ENCODE results near the gene ANKRD28. TPM values are rescaled to one million over a fixed set of nuclear protein-coding genes. Genes with fewer than 3 reads are reported as not detected.

Gene ANKRD28
- total RNA-seq, 1 donor from 2014 or later, result 50.3 TPM

DNA sequence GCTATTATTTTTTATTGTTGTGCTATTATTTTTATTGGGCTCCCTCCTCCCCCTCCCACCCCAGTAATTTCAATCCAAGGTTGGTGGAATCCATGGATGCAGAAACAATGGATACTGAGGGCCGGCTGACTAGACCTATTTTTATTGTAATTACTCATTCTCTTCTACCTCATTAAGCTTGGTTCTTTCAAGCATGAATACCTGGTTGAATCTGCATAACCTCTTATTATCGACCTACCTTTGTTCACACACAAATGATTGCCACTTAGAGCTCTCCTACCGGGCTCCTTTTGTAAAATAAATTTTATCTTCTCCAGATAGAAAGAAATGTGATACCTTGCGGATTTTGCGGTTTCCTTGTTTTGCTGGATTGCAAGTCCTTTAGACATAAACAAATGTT is 164.6 kb downstream of the ANKRD28 start:
- intact Hi-C loops (cut with DNase I), result no loop called here
- peaks cover 44% of the 10 kb centered on the region for H3K4me1 ChIP-seq

GRCh38 chr3:15632212-15632580 is 165.6 kb downstream of the ANKRD28 start:
- ATAC-seq, result no peak
- Histone ChIP-seq H3K36me3 (no peaks in the 10 kb centered on the region), H3K4me1 (peaks cover 39% of the 10 kb centered on the region), H3K27ac (no peak overlapping the region), H3K9me3 (no peaks in the 10 kb centered on the region), H3K27me3 (no peaks in the 10 kb centered on the region), H3K4me3 (no peak overlapping the region)
- no peak for TF ChIP-seq CTCF (IDR thresholded peaks at IDR 0.05)
- DNase-seq, result no peak
- intact Hi-C loops (cut with DNase I), result no loop called here

More for the DNA sequence above, 164.6 kb downstream of the ANKRD28 start:
- H3K9me3 ChIP-seq, result no peaks in the 10 kb centered on the region
- ATAC-seq, result no peak
- no peaks in the 10 kb centered on the region for H3K36me3 ChIP-seq
- H3K27me3 ChIP-seq, result no peaks in the 10 kb centered on the region
- no peak overlapping the region for H3K27ac ChIP-seq
- DNase-seq, result no peak
- no peak overlapping the region for H3K4me3 ChIP-seq
- no peak for TF ChIP-seq CTCF (IDR thresholded peaks at IDR 0.05)

DNA sequence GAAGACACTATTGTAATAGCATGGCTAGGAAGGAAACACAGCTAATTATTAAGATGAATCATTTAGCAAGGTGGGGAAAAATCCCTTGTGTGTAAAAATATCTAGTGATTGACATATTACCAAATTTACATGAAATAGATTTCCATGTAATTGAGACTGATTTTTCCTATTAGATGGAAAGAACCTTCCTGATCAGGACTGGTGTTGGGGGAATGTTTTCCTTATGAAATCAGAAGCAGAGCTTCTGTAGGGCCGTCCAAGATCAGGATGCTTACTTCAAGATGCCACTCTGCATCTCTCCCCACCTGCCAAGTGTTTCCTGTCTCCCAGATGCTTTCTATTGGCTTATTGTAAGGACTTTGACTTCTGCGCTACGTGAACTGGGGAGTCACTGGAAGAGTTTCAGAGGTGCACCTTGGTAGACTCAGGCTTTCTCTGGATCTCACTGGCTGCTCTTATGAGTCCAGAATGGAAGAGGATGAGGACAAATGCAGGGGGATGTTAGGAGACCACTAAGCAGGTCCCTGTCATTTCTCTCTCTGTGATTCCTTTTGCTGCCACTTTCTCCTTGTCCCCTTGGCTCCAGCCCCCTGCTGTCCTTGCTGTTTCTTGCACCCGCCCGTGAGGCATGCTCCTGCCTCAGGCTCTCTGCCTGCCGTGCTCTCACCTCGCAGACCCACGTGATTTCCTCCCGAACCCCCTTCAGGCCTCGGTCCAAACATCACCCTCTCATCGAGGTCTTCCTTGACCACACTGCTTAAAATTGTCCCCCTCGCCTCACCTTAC is 166.2 kb downstream of the ANKRD28 start:
- Histone ChIP-seq H3K27me3 (no peaks in the 10 kb centered on the region), H3K4me3 (no peak overlapping the region), H3K9me3 (no peaks in the 10 kb centered on the region), H3K36me3 (no peaks in the 10 kb centered on the region), H3K4me1 (peaks cover 33% of the 10 kb centered on the region), H3K27ac (no peak overlapping the region)
- ATAC-seq (no peak), DNase-seq (no peak)
- no peak for TF ChIP-seq CTCF (IDR thresholded peaks at IDR 0.05)
- intact Hi-C loops (cut with DNase I), result no loop called here

GRCh38 chr3:15630646-15631350 is 167.0 kb downstream of the ANKRD28 start:
- H3K4me3 ChIP-seq, result peak overlapping the region; percentile 43
- no peaks in the 10 kb centered on the region for H3K9me3 ChIP-seq
- H3K4me1 ChIP-seq, result peaks cover 27% of the 10 kb centered on the region
- H3K36me3 ChIP-seq, result no peaks in the 10 kb centered on the region
- no peaks in the 10 kb centered on the region for H3K27me3 ChIP-seq
- TF ChIP-seq CTCF (IDR thresholded peaks at IDR 0.05), result no peak
- ATAC-seq, result peak; percentile 19
- peak overlapping the region; percentile 33 for H3K27ac ChIP-seq
- intact Hi-C loops (cut with DNase I), result no loop called here
- no peak for DNase-seq

DNA sequence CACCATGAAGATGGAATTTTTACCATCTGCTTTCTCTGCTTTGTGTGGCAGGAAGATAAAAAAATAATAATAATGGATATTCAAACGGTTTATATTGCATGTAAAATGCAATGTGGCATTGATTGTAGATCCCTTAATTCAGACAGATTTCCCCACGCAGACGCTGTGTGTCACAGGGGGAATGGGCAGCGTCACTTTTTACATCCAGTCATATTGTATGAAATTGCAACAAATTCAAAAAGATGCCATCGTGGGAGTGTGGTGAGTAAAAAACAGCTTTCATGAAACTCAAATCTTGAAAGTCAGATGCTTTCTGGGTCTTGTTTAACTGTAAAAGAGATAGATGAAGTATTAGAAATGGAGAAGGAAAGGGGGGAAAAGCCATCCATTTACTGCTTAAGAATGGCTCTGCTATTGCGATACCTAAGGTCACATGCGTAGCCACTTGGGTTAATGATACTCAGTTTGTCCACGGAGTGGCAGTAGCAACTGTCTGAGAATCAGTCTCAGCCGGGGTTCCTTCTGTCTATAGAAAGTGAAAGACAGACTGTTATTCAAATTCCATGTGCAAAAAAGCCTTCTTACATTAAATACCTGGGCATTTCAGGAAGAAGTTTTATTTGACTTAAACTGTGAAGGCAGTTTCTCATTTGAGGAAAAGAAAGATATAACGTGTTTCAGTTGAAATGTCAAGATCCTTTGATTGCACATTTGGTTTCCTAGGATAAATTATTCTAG is 167.8 kb downstream of the ANKRD28 start:
- TF ChIP-seq CTCF (IDR thresholded peaks at IDR 0.05), result peak; percentile 76
- Histone ChIP-seq H3K9me3 (no peaks in the 10 kb centered on the region), H3K36me3 (no peaks in the 10 kb centered on the region), H3K27ac (peak overlapping the region; percentile 33), H3K27me3 (no peaks in the 10 kb centered on the region), H3K4me3 (peak overlapping the region; percentile 43), H3K4me1 (peaks cover 23% of the 10 kb centered on the region)
- ATAC-seq, result peak; percentile 98
- intact Hi-C loops (cut with DNase I), result loop anchor here (10.0 kb wide), 1 partner anchor 185 kb away; no protein-coding TSS in a partner anchor
- DNase-seq, result no peak
